ENCODE data around the gene OR2S2. TPM values are rescaled to one million over a fixed set of nuclear protein-coding genes. Genes with fewer than 3 reads are reported as not detected.

The OR2S2 gene
- total and polyA plus RNA-seq, 7 donors = not detected

- Histone ChIP-seq H3K27ac (peak overlapping the region; percentile 93 to 97 (median 94)), H3K36me3 (no peaks in the 10 kb centered on the region), H3K27me3 (no peaks in the 10 kb centered on the region), H3K4me3 (peak overlapping the region in 3 of 4 donors; percentile 15 to 33 (median 25)), H3K9me3 (no peaks in the 10 kb centered on the region), H3K4me1 (peaks cover 0 to 85% (median 76%) of the 10 kb centered on the region in 4 donors)
- TF ChIP-seq EP300 (IDR thresholded peaks at IDR 0.05) (peak in 2 of 4 donors; percentile 47 to 82), POLR2A (IDR thresholded peaks at IDR 0.05) (no peak), POLR2AphosphoS5 (IDR thresholded peaks at IDR 0.05) (peak; percentile 58 to 80 (median 72))
- DNase-seq = peak; percentile 94
- intact Hi-C loops (cut with DNase I) = no loop called here
- WGBS, 2 donors = 28 to 39% methylated on average over 13 of the region's 13 CpGs
Observed at GRCh38 chr9:35907711-35908503, 50.0 kb downstream of the OR2S2 start.

Other genes starting within 250 kb of the OR2S2 start
- gene TLN1, start 226.0 kb downstream of the OR2S2 start, total RNA-seq = 100 to 1,000 TPM; 354 to 609 (median 525) TPM
- 100 to 1,000 TPM in 1 of 3 donors, 10 to 100 TPM in 2; 45.0 to 143 (median 57.6) TPM for gene TLN1, start 226.0 kb downstream of the OR2S2 start, polyA plus RNA-seq
- 10 to 100 TPM; 65.9 to 82.7 (median 75.4) TPM for gene CREB3, start 225.5 kb downstream of the OR2S2 start, total RNA-seq
- 10 to 100 TPM; 31.0 to 39.0 (median 35.3) TPM for gene CREB3, start 225.5 kb downstream of the OR2S2 start, polyA plus RNA-seq
- 10 to 100 TPM; 45.9 to 91.7 (median 64.8) TPM for gene GBA2, start 208.9 kb downstream of the OR2S2 start, total RNA-seq
- gene GBA2, start 208.9 kb downstream of the OR2S2 start, polyA plus RNA-seq = 10 to 100 TPM; 34.8 to 88.5 (median 58.5) TPM
- 10 to 100 TPM; 13.3 to 23.5 (median 13.5) TPM for gene RGP1, start 208.9 kb downstream of the OR2S2 start, total RNA-seq
- 10 to 100 TPM; 10.2 to 37.2 (median 21.3) TPM for gene RGP1, start 208.9 kb downstream of the OR2S2 start, polyA plus RNA-seq
- not detected for gene MSMP, start 203.9 kb downstream of the OR2S2 start, total RNA-seq
- under 1 TPM in 1 of 3 donors, not detected in 2; 0.57 TPM for gene MSMP, start 203.9 kb downstream of the OR2S2 start, polyA plus RNA-seq
- 10 to 100 TPM; 20.3 to 26.6 (median 24.4) TPM for gene NPR2, start 166.6 kb downstream of the OR2S2 start, total RNA-seq
- 1 to 10 TPM in 1 of 3 donors, under 1 TPM in 2; 0.60 to 9.5 (median 0.69) TPM for gene NPR2, start 166.6 kb downstream of the OR2S2 start, polyA plus RNA-seq
- 1 to 10 TPM; 1.4 to 2.8 (median 2.4) TPM for gene SPAG8, start 145.9 kb downstream of the OR2S2 start, total RNA-seq
- 1 to 10 TPM in 1 of 3 donors, not detected in 2; 1.1 TPM for gene SPAG8, start 145.9 kb downstream of the OR2S2 start, polyA plus RNA-seq
- 10 to 100 TPM; 23.5 to 42.8 (median 36.2) TPM for gene HINT2, start 143.1 kb downstream of the OR2S2 start, total RNA-seq
- gene HINT2, start 143.1 kb downstream of the OR2S2 start, polyA plus RNA-seq = 100 to 1,000 TPM in 2 of 3 donors, 10 to 100 TPM in 1; 85.8 to 125 (median 112) TPM
- gene FAM221B, start 129.4 kb downstream of the OR2S2 start, total RNA-seq = not detected
- gene FAM221B, start 129.4 kb downstream of the OR2S2 start, polyA plus RNA-seq = under 1 TPM in 1 of 3 donors, not detected in 2; 0.03 TPM
- 10 to 100 TPM in 1 of 4 donors, 1 to 10 TPM in 3; 6.4 to 12.5 (median 8.4) TPM for gene TMEM8B, start 128.9 kb downstream of the OR2S2 start, total RNA-seq
- 1 to 10 TPM; 3.5 to 9.5 (median 4.2) TPM for gene TMEM8B, start 128.9 kb downstream of the OR2S2 start, polyA plus RNA-seq
- not detected for gene OR13J1, start 87.8 kb downstream of the OR2S2 start, total RNA-seq
- not detected for gene OR13J1, start 87.8 kb downstream of the OR2S2 start, polyA plus RNA-seq
- gene HRCT1, start 52.0 kb downstream of the OR2S2 start, total RNA-seq = 1 to 10 TPM; 2.1 to 6.4 (median 4.0) TPM
- gene HRCT1, start 52.0 kb downstream of the OR2S2 start, polyA plus RNA-seq = 10 to 100 TPM in 2 of 3 donors, 1 to 10 TPM in 1; 4.2 to 88.5 (median 12.7) TPM
- gene SPAAR, start 48.7 kb downstream of the OR2S2 start, total RNA-seq = 1 to 10 TPM in 3 of 4 donors, under 1 TPM in 1; 0.82 to 5.5 (median 2.1) TPM
- 1 to 10 TPM in 1 of 3 donors, not detected in 2; 2.5 TPM for gene SPAAR, start 48.7 kb downstream of the OR2S2 start, polyA plus RNA-seq
- gene RECK, start 78.8 kb upstream of the OR2S2 start, total RNA-seq = 10 to 100 TPM; 11.1 to 22.2 (median 16.6) TPM
- gene RECK, start 78.8 kb upstream of the OR2S2 start, polyA plus RNA-seq = 1 to 10 TPM in 2 of 3 donors, under 1 TPM in 1; 0.23 to 3.6 (median 1.2) TPM
- 10 to 100 TPM; 57.3 to 90.6 (median 77.6) TPM for gene GLIPR2, start 178.6 kb upstream of the OR2S2 start, total RNA-seq
- 10 to 100 TPM; 29.8 to 42.0 (median 32.5) TPM for gene GLIPR2, start 178.6 kb upstream of the OR2S2 start, polyA plus RNA-seq
- 1 to 10 TPM in 1 of 4 donors, under 1 TPM in 2, not detected in 1; 0.71 to 2.5 (median 0.95) TPM for gene CCIN, start 211.2 kb upstream of the OR2S2 start, total RNA-seq
- gene CCIN, start 211.2 kb upstream of the OR2S2 start, polyA plus RNA-seq = under 1 TPM in 1 of 3 donors, not detected in 2; 0.07 TPM
- gene CLTA, start 232.8 kb upstream of the OR2S2 start, total RNA-seq = 100 to 1,000 TPM; 151 to 176 (median 169) TPM
- 100 to 1,000 TPM; 293 to 299 (median 295) TPM for gene CLTA, start 232.8 kb upstream of the OR2S2 start, polyA plus RNA-seq